PC-9 (cell line): Measurements from ENCODE around the gene OR7G2. TPM values are rescaled to one million over a fixed set of nuclear protein-coding genes. Genes with fewer than 3 reads are reported as not detected.

Experiments
- BruUV-seq: library from RNA; stranded (reverse); fragments of 400-500 nt; replicated peaks from 2 replicates; lab custom pipeline; 2021; lab: Mats Ljungman, UMichigan
- CTCF ChIA-PET: fragments of 300-600 bp; sonication (Branson Sonifier 250); formaldehyde crosslinking; loops from one replicate; lab custom pipeline; 2022; ENCODE audit warnings: antibody characterized with exemption; lab: Charles Lee
- POLR2A ChIA-PET: fragments of 300-600 bp; sonication (Branson Sonifier 250); formaldehyde crosslinking; loops from one replicate; lab custom pipeline; 2022; ENCODE audit warnings: antibody characterized with exemption; ENCODE audit not compliant: unreplicated experiment; lab: Charles Lee
- DNase-seq, 2 experiments: peaks; one replicate each; pipeline versions ENCODE4 v3.0.0 to v3.0.0-alpha.2; 2015 to 2022; ENCODE audit warnings: mixed read lengths in 1 of 2
- H2AFZ ChIP-seq: fragments of 200-600 bp; sonication (generic); 2 replicates; pipeline ENCODE4 v1.8.1; 2017; ENCODE audit warnings: antibody characterized with exemption
- H3F3A ChIP-seq: fragments of 200-600 bp; sonication (generic); 2 replicates; pipeline ENCODE4 v1.8.1; 2017; ENCODE audit warnings: antibody characterized with exemption, mild to moderate bottlenecking, low read depth; ENCODE audit not compliant: insufficient read depth
- H3K27ac ChIP-seq: fragments of 200-600 bp; sonication (generic); 2 replicates; pipeline ENCODE4 v1.6.1; 2016; ENCODE audit warnings: mixed run types
- H3K27me3 ChIP-seq: fragments of 200-600 bp; sonication (generic); 2 replicates; pipeline ENCODE4 v1.6.1; 2016; ENCODE audit warnings: low read depth, mixed run types; ENCODE audit not compliant: insufficient read depth
- H3K36me3 ChIP-seq: fragments of 200-600 bp; sonication (generic); 2 replicates; pipeline ENCODE4 v1.6.1; 2016; ENCODE audit warnings: low read depth, mixed run types
- H3K4me1 ChIP-seq: fragments of 200-600 bp; sonication (generic); replicated peaks from 2 replicates; pipeline ENCODE4 v1.6.1; 2016; ENCODE audit warnings: mixed run types; ENCODE audit not compliant: insufficient read depth
- H3K4me2 ChIP-seq: fragments of 200-600 bp; sonication (generic); 2 replicates; pipeline ENCODE4 v1.6.1; 2017; ENCODE audit warnings: mixed run types
- H3K4me3 ChIP-seq: fragments of 200-600 bp; sonication (generic); 2 replicates; pipeline ENCODE4 v1.6.1; 2016; ENCODE audit warnings: mixed run types
- H3K79me2 ChIP-seq: fragments of 200-600 bp; sonication (generic); 2 replicates; pipeline ENCODE4 v1.6.1; 2017; ENCODE audit warnings: low read depth, mixed run types
- H3K9me2 ChIP-seq: fragments of 200-600 bp; sonication (generic); 2 replicates; pipeline ENCODE4 v1.8.1; 2017; ENCODE audit warnings: mild to moderate bottlenecking; ENCODE audit not compliant: insufficient read depth
- H3K9me3 ChIP-seq: fragments of 200-600 bp; sonication (generic); 2 replicates; pipeline ENCODE4 v1.8.1; 2016; ENCODE audit warnings: low read depth; ENCODE audit not compliant: insufficient read depth
- H4K20me1 ChIP-seq: fragments of 200-600 bp; sonication (generic); 2 replicates; pipeline ENCODE4 v1.8.1; 2017; ENCODE audit not compliant: insufficient read depth
- EZH2 ChIP-seq: fragments of 200-600 bp; sonication (generic); IDR thresholded peaks from 2 replicates; pipeline ENCODE4 v1.8.0; 2017; ENCODE audit warnings: antibody characterized with exemption, low read depth
- intact Hi-C: fragments of 100-400 bp; cut with micrococcal nuclease; formaldehyde crosslinking; loops from one replicate; pipeline ENCODE4 v1.10.0; 2022; ENCODE audit not compliant: unreplicated experiment
- total RNA-seq: library from RNA; stranded (reverse); gene quantifications from 2 replicates; pipeline ENCODE4 v1.2.3, GENCODE V29; 2021
- TF ChIP-seq, protein P1 (sequence below): fragments of 200-600 bp; sonication (generic); conservative IDR thresholded peaks from 2 replicates; pipeline ENCODE4 v1.6.1; 2017; ENCODE audit warnings: mixed run types, antibody characterized with exemption, mild to moderate bottlenecking, moderate library complexity

Gene OR7G2
- total RNA-seq, 1 experiment from 2014 or later: not detected

DNA sequence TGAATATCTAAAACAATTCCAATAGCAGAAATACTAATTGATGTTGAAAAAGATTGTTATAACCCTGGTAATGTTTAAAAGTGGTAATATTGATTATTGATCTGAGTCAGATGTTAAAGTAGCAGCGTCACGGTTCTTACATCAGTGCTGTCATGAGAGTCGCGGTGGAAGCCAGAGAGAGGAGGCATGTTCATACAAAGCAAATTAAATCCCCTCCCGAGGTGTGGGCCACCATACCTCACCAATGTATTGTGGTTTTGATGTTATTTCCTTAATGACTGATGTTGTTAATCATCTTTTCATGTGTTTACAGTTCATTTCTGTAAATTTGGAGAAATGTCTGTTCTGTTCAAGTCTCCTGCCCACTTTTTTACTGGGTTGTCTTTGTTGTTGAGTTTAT, 44.1 kb upstream of the OR7G2 start:
- Histone ChIP-seq H4K20me1 (peaks cover 2% of the 10 kb centered on the region), H3K79me2 (peaks cover 99% of the 10 kb centered on the region), H3K9me2 (no peaks in the 10 kb centered on the region), H3K36me3 (peaks cover 94% of the 10 kb centered on the region), H3K4me3 (no peak overlapping the region), H3F3A (no peaks in the 10 kb centered on the region), H3K9me3 (peaks cover 68% of the 10 kb centered on the region), H2AFZ (no peak overlapping the region), H3K27me3 (no peaks in the 10 kb centered on the region), H3K27ac (no peak overlapping the region), H3K4me2 (no peak overlapping the region), H3K4me1 (no peaks in the 10 kb centered on the region; the same call in none of the 2 replicates)
- no TSS peak for BruUV-seq
- no peak for TF ChIP-seq EZH2
- TF ChIP-seq, protein P1, sequence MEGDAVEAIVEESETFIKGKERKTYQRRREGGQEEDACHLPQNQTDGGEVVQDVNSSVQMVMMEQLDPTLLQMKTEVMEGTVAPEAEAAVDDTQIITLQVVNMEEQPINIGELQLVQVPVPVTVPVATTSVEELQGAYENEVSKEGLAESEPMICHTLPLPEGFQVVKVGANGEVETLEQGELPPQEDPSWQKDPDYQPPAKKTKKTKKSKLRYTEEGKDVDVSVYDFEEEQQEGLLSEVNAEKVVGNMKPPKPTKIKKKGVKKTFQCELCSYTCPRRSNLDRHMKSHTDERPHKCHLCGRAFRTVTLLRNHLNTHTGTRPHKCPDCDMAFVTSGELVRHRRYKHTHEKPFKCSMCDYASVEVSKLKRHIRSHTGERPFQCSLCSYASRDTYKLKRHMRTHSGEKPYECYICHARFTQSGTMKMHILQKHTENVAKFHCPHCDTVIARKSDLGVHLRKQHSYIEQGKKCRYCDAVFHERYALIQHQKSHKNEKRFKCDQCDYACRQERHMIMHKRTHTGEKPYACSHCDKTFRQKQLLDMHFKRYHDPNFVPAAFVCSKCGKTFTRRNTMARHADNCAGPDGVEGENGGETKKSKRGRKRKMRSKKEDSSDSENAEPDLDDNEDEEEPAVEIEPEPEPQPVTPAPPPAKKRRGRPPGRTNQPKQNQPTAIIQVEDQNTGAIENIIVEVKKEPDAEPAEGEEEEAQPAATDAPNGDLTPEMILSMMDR: no peak
- no peak for DNase-seq
- CTCF ChIA-PET: no interaction called here
- intact Hi-C loops: no loop called here
- POLR2A ChIA-PET: no interaction called here

- no peak for DNase-seq
- Histone ChIP-seq H3K36me3 (peaks cover 88% of the 10 kb centered on the region), H3F3A (no peaks in the 10 kb centered on the region), H3K27me3 (no peaks in the 10 kb centered on the region), H3K9me3 (peaks cover 67% of the 10 kb centered on the region), H4K20me1 (peaks cover 2% of the 10 kb centered on the region), H3K4me1 (no peaks in the 10 kb centered on the region; the same call in none of the 2 replicates), H3K4me2 (no peak overlapping the region), H3K9me2 (no peaks in the 10 kb centered on the region), H3K79me2 (peaks cover 98% of the 10 kb centered on the region), H2AFZ (no peak overlapping the region), H3K4me3 (no peak overlapping the region), H3K27ac (no peak overlapping the region)
- CTCF ChIA-PET: no interaction called here
- intact Hi-C loops: no loop called here
- POLR2A ChIA-PET: no interaction called here
- BruUV-seq: no TSS peak
- TF ChIP-seq EZH2: no peak
- TF ChIP-seq, protein P1: no peak
Measured at GRCh38 chr19:9150650-9151049, 43.4 kb upstream of the OR7G2 start.

DNA sequence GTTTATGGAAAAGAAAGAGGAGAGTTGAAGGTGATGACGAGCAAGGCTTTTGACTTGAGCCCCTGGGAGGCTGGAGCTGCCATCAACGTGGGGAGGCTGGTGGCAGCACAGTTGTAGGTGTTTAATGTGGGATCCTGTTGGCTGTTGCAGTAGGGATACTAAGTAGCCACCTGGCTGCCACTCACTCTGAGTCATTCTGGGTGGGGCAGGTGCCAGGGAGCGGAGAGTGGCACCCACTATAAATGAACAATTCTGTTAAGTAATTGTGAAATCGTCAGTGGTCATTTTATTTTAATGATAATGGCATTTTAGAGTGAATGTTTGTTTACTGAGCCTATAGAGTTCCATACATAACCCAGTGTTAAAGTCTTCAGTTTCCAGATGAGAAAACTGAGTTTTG, 42.7 kb upstream of the OR7G2 start:
- Histone ChIP-seq H3K9me2 (no peaks in the 10 kb centered on the region), H3K9me3 (peaks cover 74% of the 10 kb centered on the region)
- POLR2A ChIA-PET: no interaction called here

More for the DNA sequence above, 42.7 kb upstream of the OR7G2 start:
- Histone ChIP-seq H3K4me3 (no peak overlapping the region), H3K27ac (no peak overlapping the region), H3K4me1 (no peaks in the 10 kb centered on the region; the same call in none of the 2 replicates), H2AFZ (no peak overlapping the region), H3K36me3 (peaks cover 88% of the 10 kb centered on the region), H3F3A (peaks cover under 1% of the 10 kb centered on the region; the same call in 1 of the 2 replicates), H3K79me2 (peaks cover 98% of the 10 kb centered on the region), H3K27me3 (no peaks in the 10 kb centered on the region), H3K4me2 (no peak overlapping the region), H4K20me1 (peaks cover 2% of the 10 kb centered on the region)
- TF ChIP-seq, protein P1: no peak
- no peak for TF ChIP-seq EZH2
- CTCF ChIA-PET: no interaction called here
- no TSS peak for BruUV-seq
- intact Hi-C loops: no loop called here
- no peak for DNase-seq
